NB4 (cell line): ENCODE data around the gene CCNC.

Experiments
- MYC ChIP-seq: IDR thresholded peaks from 2 replicates; pipeline ENCODE4 v1.6.1; 2011; ENCODE audit warnings: low read depth, low read length
- POLR2A ChIP-seq: IDR thresholded peaks from 2 replicates; pipeline ENCODE4 v1.6.1; 2011; ENCODE audit warnings: mild to moderate bottlenecking; ENCODE audit not compliant: insufficient read length; ENCODE audit errors: extremely low read depth

DNA sequence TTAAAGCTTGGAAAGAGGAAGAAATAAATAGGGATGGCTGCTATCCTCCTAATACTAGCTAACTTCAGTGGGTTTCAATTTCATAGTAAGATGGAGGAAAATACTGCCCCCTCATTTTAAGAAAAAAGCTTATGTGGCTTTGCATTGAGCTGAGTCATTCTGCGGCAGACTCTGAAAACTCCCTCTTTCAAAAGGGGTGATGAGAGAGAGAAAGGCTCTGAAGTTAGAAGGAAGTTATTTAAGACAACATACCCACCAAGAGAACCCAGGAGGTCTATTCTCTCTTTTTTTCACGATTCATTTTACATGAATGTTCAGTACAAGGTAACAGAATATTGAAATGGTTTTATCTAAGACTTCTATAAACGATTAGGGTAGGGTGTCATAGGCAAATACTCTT is 42.7 kb upstream of the CCNC start:
- TF ChIP-seq POLR2A (no peak), MYC (no peak)
